SK-N-SH (cell line): ENCODE results near the gene INF2.

Experiments used
- FOXJ3 ChIP-seq: sonication (generic); formaldehyde crosslinking; IDR thresholded peaks from 2 replicates; pipeline ENCODE4 v1.5.1; 2020; ENCODE audit warnings: mild to moderate bottlenecking, missing genetic modification reagents
- MXI1 ChIP-seq: IDR thresholded peaks from 2 replicates; pipeline ENCODE4 v1.6.1; 2012; ENCODE audit warnings: mild to moderate bottlenecking, low read depth, low read length, improper control_type of control experiment
- SIN3A ChIP-seq: IDR thresholded peaks from 2 replicates; pipeline ENCODE4 v1.6.1; 2012; ENCODE audit warnings: low read depth, mild to moderate bottlenecking, low read length, moderate library complexity, borderline replicate concordance
- TAF1 ChIP-seq: IDR thresholded peaks from 2 replicates; pipeline ENCODE4 v1.6.1; 2012; ENCODE audit warnings: low read depth, mild to moderate bottlenecking, low read length, moderate library complexity, borderline replicate concordance
- TCF12 ChIP-seq: IDR thresholded peaks from 2 replicates; pipeline ENCODE4 v1.4.0; 2012
- TF ChIP-seq, protein P1 (sequence below): fragments of 200-600 bp; sonication (generic); IDR thresholded peaks from 2 replicates; pipeline ENCODE4 v1.6.1; 2017; ENCODE audit warnings: antibody characterized with exemption, mild to moderate bottlenecking, moderate library complexity

GRCh38 chr14:104700225-104700651, 10.8 kb downstream of the INF2 start:
- TF ChIP-seq, protein P1, sequence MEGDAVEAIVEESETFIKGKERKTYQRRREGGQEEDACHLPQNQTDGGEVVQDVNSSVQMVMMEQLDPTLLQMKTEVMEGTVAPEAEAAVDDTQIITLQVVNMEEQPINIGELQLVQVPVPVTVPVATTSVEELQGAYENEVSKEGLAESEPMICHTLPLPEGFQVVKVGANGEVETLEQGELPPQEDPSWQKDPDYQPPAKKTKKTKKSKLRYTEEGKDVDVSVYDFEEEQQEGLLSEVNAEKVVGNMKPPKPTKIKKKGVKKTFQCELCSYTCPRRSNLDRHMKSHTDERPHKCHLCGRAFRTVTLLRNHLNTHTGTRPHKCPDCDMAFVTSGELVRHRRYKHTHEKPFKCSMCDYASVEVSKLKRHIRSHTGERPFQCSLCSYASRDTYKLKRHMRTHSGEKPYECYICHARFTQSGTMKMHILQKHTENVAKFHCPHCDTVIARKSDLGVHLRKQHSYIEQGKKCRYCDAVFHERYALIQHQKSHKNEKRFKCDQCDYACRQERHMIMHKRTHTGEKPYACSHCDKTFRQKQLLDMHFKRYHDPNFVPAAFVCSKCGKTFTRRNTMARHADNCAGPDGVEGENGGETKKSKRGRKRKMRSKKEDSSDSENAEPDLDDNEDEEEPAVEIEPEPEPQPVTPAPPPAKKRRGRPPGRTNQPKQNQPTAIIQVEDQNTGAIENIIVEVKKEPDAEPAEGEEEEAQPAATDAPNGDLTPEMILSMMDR, result no peak
- TF ChIP-seq TAF1 (no peak), MXI1 (no peak), TCF12 (no peak), SIN3A (no peak), FOXJ3 (CRISPR knock-in tag) (no peak)
